AG10803 (cell line): ENCODE results near the gene PDCD7.
"Not testable (repeated sequence)": the region's sequence is repeated elsewhere in the genome, so short reads cannot be mapped to it uniquely, and the experiment has no call there.

Experiments
- DNase-seq: peaks from one replicate; pipeline ENCODE4 v3.0.0; 2010; ENCODE audit warnings: low read depth
- H3K4me3 ChIP-seq: 2 replicates; pipeline ENCODE4 v1.5.1; 2011; ENCODE audit warnings: mild to moderate bottlenecking, low read length, control low read depth
- TF ChIP-seq, protein P1 (sequence below): conservative IDR thresholded peaks from 2 replicates; pipeline ENCODE4 v1.5.1; 2011; ENCODE audit warnings: mild to moderate bottlenecking, low read length, control low read depth, inconsistent platforms

Gene PDCD7

DNA sequence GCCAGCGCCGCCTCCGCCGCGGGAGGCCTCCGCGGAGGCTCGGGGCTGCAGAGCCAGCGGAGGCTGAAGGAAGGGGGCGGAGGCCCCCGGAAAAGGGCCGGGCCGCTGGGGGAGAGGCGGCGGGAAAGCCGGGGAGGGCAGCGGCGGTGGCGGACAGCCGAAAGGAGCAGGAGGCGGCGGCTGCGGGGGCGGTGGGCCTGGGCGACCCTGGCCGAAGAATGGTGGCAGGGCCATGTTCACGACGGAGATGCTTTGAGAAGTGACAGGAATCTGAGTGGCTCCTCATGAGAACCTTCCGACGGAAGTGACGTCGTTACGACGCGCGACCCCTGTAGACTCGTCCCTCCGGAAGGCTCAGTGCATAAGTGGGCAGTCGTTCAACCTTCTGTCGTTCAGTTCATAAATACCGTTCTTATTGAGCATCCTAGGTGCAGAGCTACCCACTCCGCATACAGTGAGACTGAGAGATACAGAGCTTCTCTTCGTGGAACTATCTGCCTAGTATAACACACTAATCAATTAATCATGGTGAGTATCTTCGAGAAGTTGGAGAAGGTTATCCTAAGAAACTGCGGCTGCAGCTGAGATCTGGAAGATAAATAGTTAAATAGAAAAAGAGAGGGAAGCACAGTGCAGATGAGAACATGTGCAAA is at the start of gene PDCD7:
Gene PDCD7, minus strand, starts transcription at position 261 of the 653 bp plus-strand sequence. Its CDS starts 27 bp downstream, at position 234.
- TF ChIP-seq, protein P1, sequence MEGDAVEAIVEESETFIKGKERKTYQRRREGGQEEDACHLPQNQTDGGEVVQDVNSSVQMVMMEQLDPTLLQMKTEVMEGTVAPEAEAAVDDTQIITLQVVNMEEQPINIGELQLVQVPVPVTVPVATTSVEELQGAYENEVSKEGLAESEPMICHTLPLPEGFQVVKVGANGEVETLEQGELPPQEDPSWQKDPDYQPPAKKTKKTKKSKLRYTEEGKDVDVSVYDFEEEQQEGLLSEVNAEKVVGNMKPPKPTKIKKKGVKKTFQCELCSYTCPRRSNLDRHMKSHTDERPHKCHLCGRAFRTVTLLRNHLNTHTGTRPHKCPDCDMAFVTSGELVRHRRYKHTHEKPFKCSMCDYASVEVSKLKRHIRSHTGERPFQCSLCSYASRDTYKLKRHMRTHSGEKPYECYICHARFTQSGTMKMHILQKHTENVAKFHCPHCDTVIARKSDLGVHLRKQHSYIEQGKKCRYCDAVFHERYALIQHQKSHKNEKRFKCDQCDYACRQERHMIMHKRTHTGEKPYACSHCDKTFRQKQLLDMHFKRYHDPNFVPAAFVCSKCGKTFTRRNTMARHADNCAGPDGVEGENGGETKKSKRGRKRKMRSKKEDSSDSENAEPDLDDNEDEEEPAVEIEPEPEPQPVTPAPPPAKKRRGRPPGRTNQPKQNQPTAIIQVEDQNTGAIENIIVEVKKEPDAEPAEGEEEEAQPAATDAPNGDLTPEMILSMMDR: no peak
- peak; percentile 86 for DNase-seq
- H3K4me3 ChIP-seq: peak within 1 kb of the TSS; percentile 60

DNA sequence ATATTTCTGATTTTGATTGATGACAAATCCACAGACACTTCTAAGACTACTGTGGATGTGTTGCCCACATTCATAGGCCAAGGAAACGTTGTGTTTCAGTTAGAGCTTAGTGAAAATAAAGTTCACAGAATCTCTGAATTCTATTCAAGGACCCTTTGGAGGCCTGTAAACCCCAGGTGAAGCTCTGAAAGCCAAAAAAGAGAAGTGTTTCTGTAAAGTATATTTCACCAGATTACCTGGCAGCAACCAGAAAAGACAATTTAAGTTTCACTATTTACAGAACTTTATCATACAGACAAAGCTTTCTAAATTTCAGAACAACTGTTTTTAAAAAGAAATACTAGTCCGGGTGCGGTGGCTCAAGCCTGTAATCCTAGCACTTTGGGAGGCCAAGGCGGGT is 48.9 kb upstream of the PDCD7 start:
- DNase-seq: no peak
- TF ChIP-seq, protein P1: no peak
- no peak overlapping the region for H3K4me3 ChIP-seq

DNA sequence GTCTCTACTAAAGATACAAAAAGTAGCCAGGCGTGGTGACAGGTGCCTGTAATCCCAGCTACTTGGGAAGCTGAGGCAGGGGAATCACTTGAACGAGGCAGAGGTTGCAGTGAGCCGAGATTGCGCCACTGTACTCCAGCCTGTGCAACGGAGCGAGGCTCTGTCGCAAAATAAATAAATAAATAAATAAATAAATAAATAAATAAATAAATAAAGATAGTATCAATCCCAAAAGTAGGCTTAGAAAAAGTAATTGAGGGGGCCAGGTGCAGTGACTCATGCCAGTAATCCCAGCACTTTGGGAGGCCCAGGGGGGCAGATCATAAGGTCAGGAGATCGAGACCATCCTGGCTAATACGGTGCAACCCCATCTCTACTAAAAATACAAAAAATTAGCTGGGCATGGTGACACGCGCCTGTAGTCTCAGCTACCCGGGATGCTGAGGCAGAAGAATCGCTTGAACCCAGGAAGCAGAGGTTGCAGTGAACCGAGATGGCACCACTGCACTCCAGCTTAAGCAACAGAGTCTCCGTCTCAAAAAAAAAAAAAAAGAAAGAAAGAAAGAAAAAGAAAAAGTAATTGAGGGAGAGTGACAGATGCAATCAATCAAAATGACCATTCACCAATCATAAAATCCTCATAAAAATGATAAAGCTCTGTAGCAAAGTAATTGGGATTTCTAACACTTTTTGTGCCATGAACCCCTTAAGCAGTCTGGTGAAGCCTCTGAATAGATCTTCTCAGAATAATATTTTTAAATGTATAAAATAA is 48.2 kb upstream of the PDCD7 start:
- H3K4me3 ChIP-seq, DNase-seq: not testable (repeated sequence)

DNA sequence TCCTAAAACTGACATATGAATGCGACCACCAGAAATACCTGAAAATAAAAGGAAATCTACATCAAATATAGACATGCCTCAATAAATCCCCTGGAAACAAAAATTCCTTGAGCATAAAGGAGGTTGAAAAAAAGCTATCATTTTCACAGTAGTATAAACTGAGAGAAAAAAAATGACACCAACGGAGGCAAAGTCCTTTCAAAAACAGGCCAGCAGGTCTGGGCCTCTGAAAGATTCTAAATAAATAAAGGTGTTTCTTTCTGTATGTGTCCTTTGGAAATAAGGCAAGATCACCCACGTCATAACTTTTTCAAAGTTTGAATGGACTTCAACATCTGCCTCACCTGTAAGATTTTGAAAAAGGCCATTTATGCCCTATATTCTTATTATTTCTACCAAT is 46.6 kb upstream of the PDCD7 start:
- TF ChIP-seq, protein P1: no peak
- no peak for DNase-seq
- H3K4me3 ChIP-seq: no peak overlapping the region

- TF ChIP-seq, protein P1: no peak
- no peak overlapping the region for H3K4me3 ChIP-seq
- DNase-seq: no peak
These were observed 44.3 kb upstream of the PDCD7 start for GRCh38 chr15:65177901-65178300.

- peak; percentile 13 for DNase-seq
- H3K4me3 ChIP-seq: no peak overlapping the region
- TF ChIP-seq, protein P1: no peak
These were observed 42.4 kb upstream of the PDCD7 start for GRCh38 chr15:65176056-65176455.

DNA sequence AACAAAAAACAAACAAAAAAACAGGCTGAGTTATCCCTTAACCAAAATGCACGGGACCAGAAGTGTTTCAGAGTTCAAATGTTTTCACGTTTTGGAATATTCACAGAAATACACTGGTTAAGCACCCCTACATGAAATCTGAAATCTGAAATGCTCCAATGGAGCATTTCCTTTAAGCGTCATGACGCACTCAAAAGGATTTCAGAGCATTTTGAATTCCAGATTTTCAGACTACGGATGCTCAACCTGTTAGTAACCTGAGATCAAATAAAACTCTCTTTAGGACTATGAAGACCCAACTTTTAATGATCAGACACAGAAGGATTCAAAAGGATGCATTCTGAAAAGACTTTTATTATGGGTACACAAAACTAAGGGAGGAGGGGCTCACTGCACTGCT is 41.9 kb upstream of the PDCD7 start:
- TF ChIP-seq, protein P1: no peak
- no peak for DNase-seq
- H3K4me3 ChIP-seq: no peak overlapping the region
